ENCODE data around the gene PHKG1.

GRCh38 chr7:56079450-56080185 lies 13.1 kb downstream of the PHKG1 start:
- TF ChIP-seq, protein P1, sequence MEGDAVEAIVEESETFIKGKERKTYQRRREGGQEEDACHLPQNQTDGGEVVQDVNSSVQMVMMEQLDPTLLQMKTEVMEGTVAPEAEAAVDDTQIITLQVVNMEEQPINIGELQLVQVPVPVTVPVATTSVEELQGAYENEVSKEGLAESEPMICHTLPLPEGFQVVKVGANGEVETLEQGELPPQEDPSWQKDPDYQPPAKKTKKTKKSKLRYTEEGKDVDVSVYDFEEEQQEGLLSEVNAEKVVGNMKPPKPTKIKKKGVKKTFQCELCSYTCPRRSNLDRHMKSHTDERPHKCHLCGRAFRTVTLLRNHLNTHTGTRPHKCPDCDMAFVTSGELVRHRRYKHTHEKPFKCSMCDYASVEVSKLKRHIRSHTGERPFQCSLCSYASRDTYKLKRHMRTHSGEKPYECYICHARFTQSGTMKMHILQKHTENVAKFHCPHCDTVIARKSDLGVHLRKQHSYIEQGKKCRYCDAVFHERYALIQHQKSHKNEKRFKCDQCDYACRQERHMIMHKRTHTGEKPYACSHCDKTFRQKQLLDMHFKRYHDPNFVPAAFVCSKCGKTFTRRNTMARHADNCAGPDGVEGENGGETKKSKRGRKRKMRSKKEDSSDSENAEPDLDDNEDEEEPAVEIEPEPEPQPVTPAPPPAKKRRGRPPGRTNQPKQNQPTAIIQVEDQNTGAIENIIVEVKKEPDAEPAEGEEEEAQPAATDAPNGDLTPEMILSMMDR (conservative IDR thresholded peaks at IDR 0.05): peak; percentile 94
- TF ChIP-seq ZFX (IDR thresholded peaks at IDR 0.05): no peak
